Stimulated activated CD4-positive, alpha-beta T cell treated with anti-CD3 and anti-CD28 coated beads, Interleukin-4, amount 100 ng/mL, for 4 hours (primary cell): ENCODE data around the gene FAM120B.

ENCODE experiments used
- DNase-seq, 2 experiments: peaks; one replicate each; pipeline ENCODE4 v3.0.0-alpha.2; 2020

The FAM120B gene

DNA sequence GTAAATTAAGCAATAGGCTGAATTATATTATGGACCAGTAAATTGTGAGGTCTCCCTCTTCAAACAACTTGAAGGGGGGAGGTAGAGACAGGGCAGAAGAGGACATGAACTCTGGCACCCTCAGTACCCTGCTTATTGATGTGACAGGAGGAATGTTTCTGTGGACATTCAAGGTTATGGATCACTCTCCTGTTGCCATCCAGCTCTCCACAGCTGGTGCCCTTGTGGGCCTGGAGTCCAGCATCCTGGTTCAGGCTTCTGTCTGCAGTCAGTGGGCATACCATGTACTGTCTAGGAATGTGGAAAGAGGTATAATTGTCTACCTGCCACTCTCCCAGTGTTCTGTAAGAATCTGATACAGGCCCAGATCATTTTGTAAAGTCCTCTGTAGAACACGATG lies 55.6 kb downstream of the FAM120B start:
- DNase-seq, result no peak

DNA sequence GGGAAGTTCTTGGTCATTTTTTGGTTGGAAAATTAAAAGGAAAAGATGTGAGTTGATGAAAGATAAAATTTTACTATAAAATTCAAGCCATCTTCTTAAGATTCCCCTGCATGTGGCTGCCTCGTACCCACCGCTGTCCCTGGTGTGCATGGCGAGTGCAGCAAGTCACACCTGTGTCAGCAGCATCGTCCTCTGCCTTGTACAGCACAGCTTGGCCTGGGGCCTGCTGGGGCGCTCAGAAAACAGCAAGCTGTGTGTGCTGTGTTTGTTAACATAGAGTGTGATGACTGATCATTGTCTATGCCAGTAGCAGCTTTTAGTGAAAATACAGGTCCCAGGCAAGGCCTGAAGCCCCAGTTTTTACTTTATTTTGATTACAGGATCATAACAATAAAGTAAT lies 56.7 kb downstream of the FAM120B start:
- no peak for DNase-seq

DNA sequence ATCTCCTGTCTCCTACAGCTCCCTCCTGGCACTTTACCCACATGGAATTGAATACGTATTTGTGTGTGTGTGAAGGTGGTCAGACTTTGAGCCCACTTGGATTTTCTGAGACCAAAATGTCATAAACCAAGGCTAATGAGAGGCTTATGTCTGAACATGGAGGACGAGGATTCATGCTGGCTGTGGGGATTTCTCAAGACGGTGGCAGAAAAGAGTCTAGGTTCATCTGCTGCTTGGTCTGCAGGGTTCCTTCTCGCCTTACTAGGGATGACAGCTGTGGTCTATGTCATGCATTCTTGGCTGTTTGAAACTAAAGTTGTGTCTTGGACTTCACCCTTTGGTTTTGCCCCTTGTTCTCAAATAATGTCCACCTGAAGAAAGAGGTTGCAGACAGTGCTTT lies 58.6 kb downstream of the FAM120B start:
- DNase-seq, result no peak

DNA sequence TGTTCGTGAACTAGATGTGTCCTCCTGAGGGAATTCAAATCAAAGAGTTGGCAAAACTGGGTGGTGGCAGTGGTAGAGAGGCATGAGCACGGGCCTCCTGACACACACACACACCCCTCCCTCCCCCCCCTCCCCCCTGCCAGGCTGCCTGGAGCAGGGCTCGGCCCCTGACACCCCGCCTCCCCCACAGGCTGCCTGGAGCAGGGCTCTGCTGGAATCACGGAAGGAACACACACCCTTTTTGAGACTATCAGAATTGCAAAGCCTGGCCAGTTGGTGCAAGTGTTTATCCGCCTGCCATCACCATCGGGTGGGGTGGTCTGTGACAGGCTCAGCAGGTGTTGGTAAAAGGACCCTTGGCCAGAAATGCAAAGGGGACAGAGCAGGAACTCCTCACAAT lies 59.0 kb downstream of the FAM120B start:
- DNase-seq, result no peak

DNA sequence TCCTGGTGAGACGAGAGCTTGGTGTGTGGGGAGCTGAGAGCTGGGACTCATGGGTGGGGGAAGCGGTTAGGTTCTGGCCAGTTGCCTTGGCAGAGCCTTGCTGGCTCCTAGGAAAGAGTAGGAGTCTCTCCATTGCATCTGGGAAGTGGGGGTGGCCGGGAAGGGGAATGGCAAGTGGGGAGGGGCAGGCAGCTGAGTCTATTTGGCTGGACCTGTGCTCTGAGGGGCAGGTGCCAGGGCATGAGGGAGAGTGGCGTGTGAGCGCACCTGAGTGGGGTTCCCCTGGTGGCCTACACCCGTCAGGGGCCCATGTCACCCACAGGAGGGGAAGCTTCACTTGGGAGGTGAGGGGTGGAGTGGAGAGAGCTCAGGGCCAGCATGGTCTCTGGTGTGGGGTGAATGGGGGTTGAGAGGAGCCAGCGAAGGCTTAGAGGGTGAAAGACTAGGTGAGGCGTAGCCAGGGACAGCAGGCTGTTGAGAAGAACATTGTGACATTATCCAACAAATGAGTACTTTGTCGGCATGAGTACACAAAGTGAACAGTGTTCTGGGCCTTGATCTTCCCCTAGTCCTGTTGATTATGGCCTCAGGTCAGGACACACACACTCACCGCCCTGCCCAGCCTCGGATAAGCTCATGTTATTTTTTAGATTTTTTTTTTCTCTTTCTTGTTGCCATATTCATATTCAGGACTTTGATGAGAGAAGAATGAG lies 59.8 kb downstream of the FAM120B start:
- no peak for DNase-seq

DNA sequence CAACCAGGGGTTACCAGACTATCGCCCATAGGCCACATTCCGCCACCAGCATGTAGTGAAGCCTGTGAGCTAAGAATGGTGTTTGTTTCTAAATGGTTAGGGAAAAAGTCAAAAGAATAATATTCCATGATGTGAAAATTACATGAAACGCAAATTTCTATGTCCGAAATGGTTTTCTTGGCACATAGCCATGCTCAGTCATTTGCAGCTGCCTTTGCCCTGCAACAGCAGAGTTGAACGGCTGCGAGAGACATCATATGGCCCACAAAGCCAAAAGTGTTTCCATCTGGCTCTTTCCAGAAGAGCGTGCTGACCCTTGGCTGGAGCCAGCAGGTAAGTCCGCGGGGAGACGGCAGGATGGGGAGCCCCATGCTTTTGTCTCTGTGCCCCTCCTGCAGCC lies 60.7 kb downstream of the FAM120B start:
- no peak for DNase-seq

DNA sequence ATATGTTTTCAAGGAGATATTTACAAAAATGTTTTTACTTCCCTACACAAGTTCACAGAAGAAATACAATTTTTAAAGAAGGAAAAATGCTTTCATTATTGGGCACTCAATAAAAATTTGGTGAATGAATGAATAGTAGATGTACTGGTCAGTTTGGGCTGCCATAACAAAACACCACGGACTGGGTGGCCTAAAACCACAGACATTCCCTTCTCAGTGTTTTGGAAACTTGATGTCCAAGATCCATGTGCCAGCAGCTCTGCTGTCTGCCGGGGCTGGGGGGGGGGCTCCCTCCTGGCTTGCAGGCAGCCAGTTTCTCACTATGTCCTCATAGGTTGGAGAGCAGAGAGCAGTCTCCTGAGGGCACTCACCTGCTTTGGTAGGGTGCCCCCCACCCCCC lies 62.0 kb downstream of the FAM120B start:
- DNase-seq, result no peak

DNA sequence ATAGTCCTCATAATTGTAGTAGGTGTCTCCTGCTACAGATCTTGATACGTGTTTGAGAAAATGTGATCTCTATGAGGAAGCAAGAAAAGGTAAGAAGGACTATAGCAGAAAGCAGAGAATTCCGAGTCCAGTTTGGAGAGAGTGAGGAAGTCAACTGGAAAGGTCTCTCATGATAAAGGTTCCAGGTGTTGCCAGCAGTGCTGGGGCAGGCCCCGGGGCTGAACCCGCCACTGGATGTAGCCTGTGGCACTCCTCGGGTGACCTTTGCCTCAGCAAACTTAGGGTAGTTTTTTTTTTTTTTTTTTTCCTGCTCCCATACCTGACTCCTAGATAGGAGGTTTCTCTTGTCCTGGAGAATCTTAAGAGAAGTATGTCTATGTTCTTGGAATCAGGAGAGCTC lies 62.8 kb downstream of the FAM120B start:
- DNase-seq, result no peak

DNA sequence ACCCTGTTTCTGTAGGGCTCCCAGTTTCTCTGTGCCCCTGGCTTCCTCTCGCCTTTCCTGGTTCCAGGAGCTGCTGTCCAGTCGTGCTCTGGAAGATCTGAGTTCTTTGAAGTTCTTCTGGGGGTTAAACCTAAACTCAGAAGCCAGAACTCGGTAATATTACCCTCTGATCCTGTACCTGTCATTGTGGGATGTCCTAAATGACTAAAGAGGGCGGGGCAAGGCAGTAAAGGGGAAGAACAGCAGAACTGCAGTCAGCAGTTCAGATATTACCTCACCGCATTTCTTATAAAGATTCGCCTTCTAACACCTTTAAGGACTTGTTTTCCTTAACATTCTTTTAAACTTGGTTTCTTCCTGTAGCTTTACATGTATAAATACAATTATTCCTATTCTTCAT lies 63.9 kb downstream of the FAM120B start:
- DNase-seq, result no peak

DNA sequence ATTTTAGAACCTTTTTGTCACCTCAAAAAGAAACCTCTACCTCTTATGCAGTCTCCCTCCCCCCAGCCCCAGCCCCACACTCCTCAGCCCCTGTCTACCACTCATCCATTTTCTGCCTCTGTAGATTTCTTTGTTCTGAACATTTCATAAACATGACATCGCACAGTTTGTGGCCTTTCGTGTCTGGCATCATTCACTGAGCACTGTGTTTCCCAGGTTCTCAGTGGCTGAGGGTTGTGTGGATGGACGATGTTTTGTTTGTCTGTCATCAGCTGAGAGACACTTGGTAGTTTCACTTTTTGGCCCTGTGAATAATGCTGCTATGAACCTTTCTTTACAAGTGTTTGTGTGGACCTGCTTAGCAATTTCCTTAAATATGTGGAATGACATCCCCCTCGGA lies 64.5 kb downstream of the FAM120B start:
- DNase-seq, result no peak

DNA sequence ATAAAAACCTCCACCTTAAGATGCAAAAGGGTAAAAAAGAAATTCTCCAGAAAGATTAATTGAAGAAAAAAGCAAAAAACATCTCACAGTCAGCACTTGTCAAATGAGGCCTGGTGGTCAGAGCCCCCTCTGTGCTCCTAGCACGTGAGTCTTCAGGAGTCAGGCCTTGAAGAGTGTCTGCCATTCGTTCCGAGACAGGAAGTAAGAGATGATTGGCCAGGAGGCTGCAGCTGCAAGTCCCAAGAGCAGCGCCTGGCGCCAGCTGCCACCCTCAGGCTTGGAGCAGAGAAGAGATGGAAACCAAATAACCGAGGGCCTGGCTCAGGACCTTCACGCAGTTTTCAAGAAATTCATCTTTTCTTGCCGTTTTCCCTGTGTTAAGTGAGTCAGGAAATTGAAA lies 65.0 kb downstream of the FAM120B start:
- no peak for DNase-seq

DNA sequence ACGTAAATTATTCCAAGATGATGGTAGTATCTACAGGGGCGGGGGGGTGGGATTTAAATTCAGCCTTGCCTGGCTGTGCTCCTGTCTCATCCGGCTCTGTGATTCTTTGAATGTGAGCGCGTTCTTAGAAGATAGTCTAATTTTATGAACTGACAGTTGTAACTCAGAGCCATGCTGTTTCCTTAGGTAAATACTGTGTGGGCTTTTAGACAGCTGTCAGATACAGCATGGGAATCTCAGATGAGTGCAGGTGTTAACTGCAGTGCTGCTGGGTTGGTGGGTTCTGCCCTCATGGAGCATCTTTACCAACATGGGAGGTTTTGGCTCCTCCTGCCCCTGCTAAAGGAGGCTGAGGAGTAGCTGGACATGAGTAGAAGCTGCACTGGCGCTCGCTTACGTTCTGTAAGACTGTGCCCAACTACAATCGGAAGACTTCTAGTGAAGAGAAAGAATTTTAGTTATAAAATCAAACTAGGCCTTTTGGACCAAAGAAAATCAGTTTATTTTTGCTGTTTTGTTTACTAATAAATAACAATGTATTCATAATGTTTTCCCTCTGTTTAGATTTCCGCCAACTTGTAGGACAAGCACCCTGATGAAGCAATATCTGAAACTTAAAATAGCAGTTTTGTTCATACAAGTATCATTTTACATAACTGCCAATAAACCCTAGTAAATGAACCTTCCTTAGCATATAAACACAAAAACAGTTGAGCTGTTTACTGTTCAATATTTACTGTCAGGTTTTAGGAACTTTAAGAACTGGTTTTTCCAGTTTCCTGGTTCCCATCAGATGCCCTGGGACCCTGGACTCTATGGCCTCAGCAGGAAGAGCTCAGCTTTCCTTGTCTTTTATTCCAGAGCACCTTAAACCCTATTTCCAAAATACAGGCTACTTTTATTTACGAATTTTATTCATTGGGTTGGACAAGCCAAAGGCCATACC lies 66.1 kb downstream of the FAM120B start:
- no peak for DNase-seq

DNA sequence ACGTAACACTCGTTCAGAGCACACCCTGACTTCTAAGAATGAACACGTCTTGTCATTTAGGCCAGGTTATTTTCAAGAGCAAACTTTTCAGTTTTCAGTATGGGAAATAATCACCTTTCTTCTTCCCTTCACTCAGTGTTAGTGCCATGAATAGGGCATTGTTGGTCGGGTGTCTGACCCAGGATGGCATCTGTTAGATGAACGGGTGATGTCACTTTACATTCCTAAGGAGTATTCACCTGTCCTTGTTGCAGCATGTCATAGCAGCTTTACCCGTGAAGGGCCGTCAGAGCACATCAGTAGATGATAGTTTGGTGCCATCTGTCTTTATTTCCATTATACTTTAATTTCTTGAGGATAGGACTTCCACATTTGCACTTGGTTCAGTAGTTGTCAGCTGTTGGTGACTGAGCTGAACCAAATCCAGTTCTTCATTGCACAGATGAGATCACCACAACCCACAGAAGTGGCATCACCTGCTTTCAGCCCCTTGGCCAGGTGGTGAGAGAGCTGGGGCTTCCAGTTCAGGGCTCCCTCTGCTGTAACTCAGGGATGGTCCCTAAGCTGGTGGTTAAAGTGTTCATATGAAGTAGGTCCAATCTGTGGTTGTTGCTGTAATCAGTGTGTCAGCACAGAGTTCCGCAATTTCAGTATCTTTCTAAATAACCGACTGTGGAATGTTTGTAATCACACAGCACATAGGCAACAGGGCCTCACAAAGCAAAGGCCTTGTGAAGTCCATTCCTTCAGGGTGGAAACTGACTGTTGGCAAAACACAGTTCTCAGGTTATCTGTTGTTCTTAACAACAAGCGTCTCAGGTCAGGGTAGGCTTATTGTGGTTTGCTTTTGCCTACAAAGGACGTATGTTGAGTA lies 68.2 kb downstream of the FAM120B start:
- DNase-seq, result no peak

DNA sequence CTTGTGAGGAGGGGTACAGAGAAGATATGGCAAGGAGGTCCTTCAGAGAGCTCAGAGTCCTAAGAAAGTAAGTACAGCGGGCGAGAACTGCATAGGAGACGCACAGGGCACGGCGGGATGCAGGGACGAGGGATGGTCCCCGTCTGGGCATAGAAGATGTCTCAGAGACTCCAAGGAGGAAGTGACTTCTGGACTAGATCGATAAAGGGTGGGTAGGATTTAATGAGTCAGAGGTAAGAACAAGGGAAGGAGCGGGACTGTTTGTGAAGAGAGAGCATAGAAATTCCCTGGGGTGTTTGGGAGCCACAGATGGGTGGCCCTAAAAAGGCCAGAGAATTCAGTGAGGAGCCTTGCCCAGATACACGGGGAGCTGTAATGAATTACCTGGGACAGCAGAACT lies 69.1 kb downstream of the FAM120B start:
- no peak for DNase-seq

DNA sequence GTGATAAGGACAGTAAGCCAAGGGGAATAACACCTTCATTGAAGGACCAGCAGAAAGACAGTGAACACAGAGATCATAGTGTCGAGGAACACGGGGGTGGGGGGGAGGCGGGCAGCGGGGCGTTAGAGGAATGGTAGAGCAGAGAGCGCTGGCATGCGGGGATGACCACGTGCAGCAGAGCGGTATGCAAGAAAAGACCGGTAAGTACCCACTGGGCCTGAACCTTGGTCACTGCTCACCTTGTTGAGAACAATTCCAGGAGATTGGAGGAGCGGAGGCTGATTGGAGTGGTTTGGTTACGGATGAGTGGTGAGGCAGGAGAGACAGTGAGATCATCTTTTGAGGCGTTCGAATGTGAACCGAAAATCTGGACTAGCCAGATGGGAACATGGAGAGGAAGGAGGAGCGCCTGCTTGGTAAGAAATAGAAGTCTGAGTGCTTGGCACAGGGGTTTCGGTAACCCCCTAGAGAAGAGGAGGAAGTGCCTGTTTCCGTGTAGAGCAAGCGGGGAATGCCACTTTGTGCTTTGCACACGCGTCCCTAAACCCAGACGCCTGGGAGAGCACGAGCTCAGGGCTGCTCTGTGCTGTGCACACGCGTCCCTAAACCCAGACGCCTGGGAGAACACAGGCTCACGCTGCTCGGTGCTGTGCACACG lies 70.0 kb downstream of the FAM120B start:
- DNase-seq, result no peak

DNA sequence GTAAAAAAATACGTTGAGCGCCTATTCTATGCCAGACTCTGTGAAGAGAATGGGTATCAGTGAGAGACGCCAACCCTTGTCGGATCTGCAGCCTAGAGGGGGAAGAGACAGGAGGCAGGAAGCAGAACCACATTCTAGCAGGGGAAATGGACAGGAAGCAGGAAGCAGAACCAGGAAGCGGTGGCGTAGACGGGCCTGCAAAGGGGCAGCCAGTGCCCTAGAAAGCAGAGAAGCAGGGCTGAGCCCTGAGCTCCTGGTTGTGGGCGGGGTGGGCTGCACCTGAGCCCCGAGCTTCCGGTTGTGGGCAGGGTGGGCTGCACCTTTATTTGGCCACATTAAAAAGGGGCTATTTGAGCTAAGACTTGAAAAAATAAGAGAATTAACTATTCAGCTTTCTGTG lies 71.9 kb downstream of the FAM120B start:
- no peak for DNase-seq

DNA sequence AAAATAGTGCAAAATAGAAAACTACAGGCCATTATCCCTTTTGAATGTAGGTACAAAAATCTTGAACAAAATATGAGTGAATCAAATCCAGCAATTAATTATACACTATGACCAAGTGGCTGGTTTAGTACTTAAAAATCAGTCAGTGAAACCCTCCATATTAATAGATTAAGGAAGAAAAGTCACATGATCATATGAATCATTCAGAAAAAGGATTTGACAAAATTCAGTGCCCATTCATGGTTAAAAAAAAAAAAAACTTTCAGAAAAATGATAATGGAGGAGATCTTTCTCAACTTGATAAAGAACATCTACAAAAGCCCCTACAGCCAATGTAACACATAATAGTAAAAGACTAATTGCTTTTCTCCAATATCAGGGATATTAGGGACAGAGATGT lies 75.0 kb downstream of the FAM120B start:
- DNase-seq, result no peak

DNA sequence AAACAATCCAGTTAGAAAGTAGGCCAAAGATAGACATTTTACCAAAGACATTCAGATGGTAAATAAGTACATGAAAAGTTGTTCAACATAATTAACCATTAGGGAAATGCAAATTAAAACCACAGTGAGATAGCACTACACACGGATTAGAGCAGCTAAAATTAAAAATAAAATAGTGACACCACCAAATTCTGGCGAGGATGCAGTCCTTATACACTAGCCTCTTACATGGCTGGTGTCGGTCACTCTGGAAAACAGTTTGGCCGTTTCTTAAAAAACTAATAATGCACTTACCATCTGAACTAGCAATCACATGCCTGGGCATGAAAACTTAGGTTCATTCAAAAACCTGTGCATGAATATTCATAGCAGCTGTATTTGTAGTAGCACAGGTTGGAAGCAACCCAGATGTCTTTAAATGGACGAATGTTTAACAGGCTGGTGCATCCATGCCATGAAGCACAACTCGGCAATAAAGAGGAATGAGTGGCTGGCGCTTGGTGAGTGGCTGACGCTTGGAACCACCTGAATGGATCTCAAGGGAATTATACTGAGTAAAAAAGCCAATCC lies 77.0 kb downstream of the FAM120B start:
- DNase-seq, result no peak

DNA sequence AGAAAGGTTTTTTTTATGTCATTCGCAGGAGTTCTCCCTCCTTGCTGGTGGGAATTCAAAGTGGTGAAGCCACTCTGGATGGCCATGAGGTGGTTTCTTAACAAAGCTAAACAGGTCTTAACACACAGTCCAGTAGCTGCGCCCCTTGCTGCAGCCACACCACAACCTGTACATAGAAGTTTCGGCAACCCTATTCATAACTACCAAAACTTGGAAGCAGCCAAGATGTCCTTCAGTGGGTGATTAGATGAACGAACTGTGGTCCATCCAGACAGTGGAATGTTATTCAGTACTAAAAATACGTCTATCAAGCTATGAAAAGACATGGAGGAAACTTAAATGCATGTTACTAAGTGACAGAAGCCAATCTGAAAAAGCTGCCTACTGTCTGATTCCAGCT lies 78.9 kb downstream of the FAM120B start:
- no peak for DNase-seq

DNA sequence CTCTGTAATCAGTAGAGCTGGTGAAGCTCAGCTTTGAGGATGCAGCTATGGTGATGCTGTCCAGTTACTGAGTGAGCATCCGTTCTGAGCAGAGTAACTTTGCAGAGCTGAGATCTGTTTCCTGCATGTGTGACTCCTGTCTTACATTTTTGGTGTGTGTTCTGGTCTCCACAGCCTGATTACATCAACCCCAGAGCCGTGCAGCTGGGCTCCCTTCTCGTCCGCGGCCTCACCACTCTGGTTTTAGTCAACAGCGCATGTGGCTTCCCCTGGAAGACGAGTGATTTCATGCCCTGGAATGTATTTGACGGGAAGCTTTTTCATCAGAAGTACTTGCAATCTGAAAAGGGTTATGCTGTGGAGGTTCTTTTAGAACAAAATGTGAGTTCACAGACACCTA lies 81.6 kb downstream of the FAM120B start:
- DNase-seq, result no peak

DNA sequence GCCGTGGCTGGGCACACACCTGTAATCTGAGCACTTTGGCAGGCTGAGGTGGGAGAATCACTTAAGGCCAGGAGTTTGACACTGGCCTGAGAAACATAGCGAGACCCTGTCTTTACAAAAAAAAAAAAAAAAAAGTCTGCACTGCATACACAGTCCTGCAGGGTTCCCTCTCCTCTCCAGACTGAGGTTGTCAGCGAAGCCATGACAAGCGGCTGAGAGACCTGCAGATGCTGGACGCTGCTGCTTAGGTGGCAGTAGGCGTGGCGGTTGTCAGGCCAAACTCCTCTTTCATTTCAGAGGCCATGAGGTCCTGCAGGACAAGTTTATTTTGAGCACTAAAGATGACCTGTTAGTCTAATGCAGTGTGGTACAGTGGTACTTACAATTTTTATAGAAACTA lies 86.5 kb downstream of the FAM120B start:
- DNase-seq, result no peak

DNA sequence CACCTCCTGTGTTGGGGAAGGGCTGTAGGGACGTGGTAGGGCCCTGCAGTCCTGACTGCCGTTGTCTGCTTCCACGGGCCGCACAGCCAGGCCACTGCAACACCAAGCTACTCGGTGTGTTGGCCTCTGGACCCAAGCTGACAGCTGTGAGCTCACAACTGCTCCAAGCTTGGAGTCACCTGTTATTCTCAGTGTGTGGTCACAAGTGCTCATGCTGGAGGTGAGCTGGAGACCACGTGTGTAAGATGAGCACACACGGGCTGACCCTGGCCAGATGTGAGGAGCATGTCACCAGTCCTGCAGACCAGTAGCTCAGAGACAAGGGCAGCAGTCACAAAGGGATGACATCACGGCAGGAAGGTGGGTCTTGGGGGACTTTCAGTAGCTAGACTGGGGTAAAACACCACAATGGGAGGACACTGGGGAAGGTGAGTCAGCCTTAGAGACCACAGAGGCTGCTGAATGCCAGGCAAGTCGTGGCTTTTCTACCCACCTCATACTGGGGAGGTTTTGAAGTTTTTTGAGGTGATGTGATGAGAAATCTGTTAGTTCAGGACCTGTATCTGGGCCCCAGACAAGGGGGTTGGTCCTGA lies 87.3 kb downstream of the FAM120B start:
- peak in 1 of 2 experiments; percentile 18 for DNase-seq
